GM23248 (cell line): ENCODE data around the gene GABRB3. TPM values are rescaled to one million over a fixed set of nuclear protein-coding genes. Genes with fewer than 3 reads are reported as not detected.

Experiments used
- DNase-seq: peaks from one replicate; pipeline ENCODE4 v3.0.0-alpha.2; 2015
- H2AFZ ChIP-seq: fragments of 200-600 bp; sonication (generic); 2 replicates; pipeline ENCODE4 v1.6.1; 2016; ENCODE audit warnings: antibody characterized with exemption
- H3F3A ChIP-seq: fragments of 200-600 bp; sonication (generic); 2 replicates; pipeline ENCODE4 v1.6.1; 2016; ENCODE audit warnings: mild to moderate bottlenecking, antibody characterized with exemption, mixed run types; ENCODE audit not compliant: insufficient read depth
- H3K27ac ChIP-seq: fragments of 200-600 bp; sonication (generic); 2 replicates; pipeline ENCODE4 v1.5.1; 2016; ENCODE audit warnings: mild to moderate bottlenecking
- H3K27me3 ChIP-seq: fragments of 200-600 bp; sonication (generic); replicated peaks from 2 replicates; pipeline ENCODE4 v1.6.1; 2016; ENCODE audit warnings: mild to moderate bottlenecking; ENCODE audit not compliant: insufficient read depth
- H3K36me3 ChIP-seq: fragments of 200-600 bp; sonication (generic); 2 replicates; pipeline ENCODE4 v1.6.1; 2016; ENCODE audit warnings: low read depth, mild to moderate bottlenecking
- H3K4me1 ChIP-seq: fragments of 200-600 bp; sonication (generic); 2 replicates; pipeline ENCODE4 v1.6.1; 2016; ENCODE audit warnings: mild to moderate bottlenecking; ENCODE audit not compliant: insufficient read depth
- H3K4me2 ChIP-seq: fragments of 200-600 bp; sonication (generic); one replicate; pipeline ENCODE4 v1.6.1; 2016; ENCODE audit warnings: mild to moderate bottlenecking; ENCODE audit not compliant: unreplicated experiment
- H3K4me3 ChIP-seq: fragments of 200-600 bp; sonication (generic); 2 replicates; pipeline ENCODE4 v1.5.1; 2016; ENCODE audit warnings: mild to moderate bottlenecking
- H3K79me2 ChIP-seq: fragments of 200-600 bp; sonication (generic); 2 replicates; pipeline ENCODE4 v1.6.1; 2016; ENCODE audit warnings: mild to moderate bottlenecking; ENCODE audit not compliant: insufficient read depth
- H3K9ac ChIP-seq: fragments of 200-600 bp; sonication (generic); 2 replicates; pipeline ENCODE4 v1.6.1; 2016; ENCODE audit warnings: mild to moderate bottlenecking
- H3K9me2 ChIP-seq: fragments of 200-600 bp; sonication (generic); 2 replicates; pipeline ENCODE4 v1.6.1; 2016; ENCODE audit warnings: mixed run types, mild to moderate bottlenecking, moderate library complexity; ENCODE audit not compliant: insufficient read depth
- H3K9me3 ChIP-seq: fragments of 200-600 bp; sonication (generic); one replicate; pipeline ENCODE4 v1.6.1; 2017; ENCODE audit warnings: low read depth
- H4K20me1 ChIP-seq: fragments of 200-600 bp; sonication (generic); 2 replicates; pipeline ENCODE4 v1.6.0; 2016; ENCODE audit not compliant: insufficient read depth
- EZH2 ChIP-seq: fragments of 200-600 bp; sonication (generic); IDR thresholded peaks from 2 replicates; pipeline ENCODE4 v1.6.1; 2018; ENCODE audit warnings: antibody characterized with exemption, mild to moderate bottlenecking; ENCODE audit not compliant: insufficient read depth, poor library complexity, severe bottlenecking
- EZH2phosphoT487 ChIP-seq: fragments of 200-600 bp; sonication (generic); IDR thresholded peaks from 2 replicates; pipeline ENCODE4 v1.6.1; 2018; ENCODE audit warnings: antibody characterized with exemption, moderate library complexity, mild to moderate bottlenecking, low read depth; ENCODE audit not compliant: insufficient read depth
- WGBS, 2 experiments: methylation state at CpG; one replicate each; pipeline ENCODE4 v1.1.6; 2015 to 2017; ENCODE audit warnings: low lambda C conversion rate in 2 of 2, low coverage in 1 of 2; ENCODE audit errors: missing lambda C conversion rate in 2 of 2; 5-methylcytosine and 5-hydroxymethylcytosine counted together
- in situ Hi-C: fragments of 300-500 bp; cut with MboI; formaldehyde crosslinking; loops from 2 replicates; pipeline ENCODE4 v1.15.0; 2020
- polyA plus RNA-seq: library from polyadenylated mRNA; unstranded; fragments of >200 nt; fragmentation: Nextera tagmentation; extraction: Ambion mirVana; gene quantifications from 2 replicates; pipeline ENCODE4 v1.2.1, GENCODE V29; 2016
- total RNA-seq: library from RNA; depleted of rRNA; stranded (reverse); fragments of >200 nt; shearing (Covaris generic); gene quantifications from 2 replicates; pipeline ENCODE4 v1.2.3, GENCODE V29; 2014

The GABRB3 gene
- total and polyA plus RNA-seq, 2 experiments from 2014 or later: 0.15 TPM; not detected in 1

DNA sequence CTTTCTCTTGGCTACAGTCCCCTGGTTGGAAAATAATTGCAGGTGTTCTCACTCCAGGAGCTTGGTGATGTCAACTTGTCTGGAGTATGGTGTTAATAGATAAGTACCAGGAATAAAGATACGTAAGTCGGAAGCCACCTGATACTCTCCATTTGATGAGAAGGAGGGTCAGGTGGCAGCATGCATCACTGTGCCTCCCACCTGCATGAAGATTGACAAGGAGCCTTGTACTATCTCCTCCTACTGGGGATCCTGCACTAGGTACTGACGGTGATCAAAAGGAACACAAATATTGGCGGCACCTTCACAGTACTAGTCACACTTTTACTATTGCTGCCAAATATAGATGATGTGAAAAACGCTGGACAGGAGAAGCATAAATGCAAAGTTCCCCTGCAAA is 32.6 kb upstream of the GABRB3 start:
- Histone ChIP-seq H3F3A (no peaks in the 10 kb centered on the region), H3K4me2 (no peak overlapping the region), H3K27ac (no peak overlapping the region), H2AFZ (no peak overlapping the region), H3K9ac (no peak overlapping the region), H3K27me3 (no peaks in the 10 kb centered on the region), H3K4me3 (no peak overlapping the region), H4K20me1 (no peaks in the 10 kb centered on the region), H3K9me3 (no peaks in the 10 kb centered on the region), H3K4me1 (no peaks in the 10 kb centered on the region), H3K36me3 (no peaks in the 10 kb centered on the region), H3K79me2 (no peaks in the 10 kb centered on the region), H3K9me2 (no peaks in the 10 kb centered on the region)
- TF ChIP-seq EZH2 (no peak), EZH2phosphoT487 (no peak)
- DNase-seq: no peak
- in situ Hi-C loops: no loop called here
- WGBS, 2 experiments: 24 to 27% methylated on average over 5 of the region's 5 CpGs

DNA sequence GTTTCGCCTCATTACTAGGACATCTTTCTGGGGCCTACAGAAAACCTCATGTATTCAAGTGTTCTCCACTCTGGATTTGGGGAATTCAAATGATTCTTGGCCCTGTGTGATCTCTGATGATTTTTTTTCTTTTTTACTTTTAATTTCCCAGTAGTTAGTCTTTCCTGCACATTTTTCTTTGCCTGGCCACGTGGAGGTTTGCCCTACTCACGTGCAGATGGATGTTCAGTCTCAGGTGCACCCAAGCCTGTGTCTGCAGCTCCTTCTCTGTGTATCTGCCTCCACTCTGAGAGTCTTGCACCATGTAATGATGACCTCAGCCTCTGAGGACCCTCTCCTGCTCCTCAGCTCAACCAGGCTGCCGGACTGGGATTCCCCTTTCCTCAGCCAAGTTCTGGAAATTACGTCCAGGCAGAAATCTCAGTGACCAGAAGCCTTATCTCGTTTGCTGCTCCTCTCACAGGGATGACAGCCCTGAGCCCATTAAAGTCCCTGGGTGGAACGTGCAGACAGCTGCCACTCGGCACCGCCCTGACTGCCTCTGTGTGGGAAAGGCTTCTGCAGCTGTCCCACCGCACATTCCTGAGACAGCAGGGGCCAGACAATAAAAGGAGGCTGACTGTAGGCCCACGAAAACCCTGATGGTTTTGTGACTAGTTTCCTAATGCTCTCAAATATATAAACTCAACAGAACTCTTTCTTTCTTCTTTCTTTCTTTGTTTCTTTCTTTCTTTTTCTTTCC is 31.4 kb upstream of the GABRB3 start:
- Histone ChIP-seq H4K20me1 (no peaks in the 10 kb centered on the region), H3K36me3 (no peaks in the 10 kb centered on the region), H3K9ac (no peak overlapping the region), H3K4me3 (no peak overlapping the region), H3K9me3 (no peaks in the 10 kb centered on the region), H3K27ac (no peak overlapping the region), H3K79me2 (no peaks in the 10 kb centered on the region), H3K4me2 (no peak overlapping the region), H3K9me2 (no peaks in the 10 kb centered on the region), H2AFZ (no peak overlapping the region), H3K4me1 (no peaks in the 10 kb centered on the region), H3F3A (no peaks in the 10 kb centered on the region), H3K27me3 (no peaks in the 10 kb centered on the region)
- DNase-seq: no peak
- 3% methylated on average over 11 of the region's 11 CpGs for WGBS, 2 experiments
- no peak for TF ChIP-seq EZH2phosphoT487
- no peak for TF ChIP-seq EZH2
- in situ Hi-C loops: no loop called here

DNA sequence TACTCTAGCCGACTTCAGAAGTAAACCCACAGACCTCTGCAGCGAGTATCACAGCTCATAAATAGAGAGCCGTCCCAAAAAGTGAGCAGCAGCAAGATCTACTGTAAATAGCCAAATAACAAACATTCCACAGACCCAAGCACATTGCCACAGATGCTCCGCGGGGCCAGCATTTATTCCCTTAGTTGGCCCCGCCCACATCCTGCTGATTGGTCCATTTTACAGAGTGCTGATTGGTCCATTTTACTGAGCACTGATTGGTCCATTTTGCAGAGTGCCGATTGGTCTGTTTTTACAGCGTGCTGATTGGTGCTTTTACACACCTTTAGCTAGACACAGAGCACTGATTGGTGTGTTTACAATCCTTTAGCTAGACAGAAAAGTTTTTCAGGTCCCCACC is 17.3 kb upstream of the GABRB3 start:
- no peak overlapping the region for H3K4me3 ChIP-seq
- H3K27ac ChIP-seq: no peak overlapping the region
- no peaks in the 10 kb centered on the region for H3K9me2 ChIP-seq
- H3K9me3 ChIP-seq: no peaks in the 10 kb centered on the region
- TF ChIP-seq EZH2phosphoT487 (no peak), EZH2 (no peak)
- in situ Hi-C loops: no loop called here
- no peaks in the 10 kb centered on the region for H3F3A ChIP-seq
- H3K27me3 ChIP-seq: no peaks in the 10 kb centered on the region
- H3K4me1 ChIP-seq: no peaks in the 10 kb centered on the region
- no peak overlapping the region for H2AFZ ChIP-seq
- no peaks in the 10 kb centered on the region for H3K36me3 ChIP-seq
- H3K9ac ChIP-seq: no peak overlapping the region
- no peak overlapping the region for H3K4me2 ChIP-seq
- H4K20me1 ChIP-seq: no peaks in the 10 kb centered on the region
- 69 to 72% methylated on average over 8 of the region's 8 CpGs for WGBS, 2 experiments
- DNase-seq: no peak
- H3K79me2 ChIP-seq: no peaks in the 10 kb centered on the region

DNA sequence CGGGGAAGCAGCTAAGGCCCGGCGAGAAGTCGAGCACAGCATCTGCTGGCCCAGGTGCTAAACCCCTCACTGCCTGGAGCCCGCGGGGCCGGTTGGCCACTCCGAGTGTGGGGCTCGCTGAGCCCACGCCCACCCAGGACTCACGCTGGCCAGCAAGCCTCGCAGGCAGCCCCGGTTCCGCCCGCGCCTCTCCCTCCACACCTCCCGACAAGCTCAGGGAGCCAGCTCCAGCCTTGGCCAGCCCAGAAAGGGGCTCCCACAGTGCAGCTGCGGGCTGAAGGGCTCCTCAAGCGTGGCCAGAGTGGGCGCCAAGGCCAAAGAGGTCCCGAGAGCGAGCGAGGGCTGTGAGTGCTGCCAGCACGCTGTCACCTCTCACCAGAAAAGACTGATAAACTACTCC is 8.9 kb upstream of the GABRB3 start:
- Histone ChIP-seq H3K4me1 (no peaks in the 10 kb centered on the region), H3F3A (no peaks in the 10 kb centered on the region), H3K9me3 (no peaks in the 10 kb centered on the region), H4K20me1 (no peaks in the 10 kb centered on the region), H3K9ac (no peak overlapping the region), H3K27me3 (no peaks in the 10 kb centered on the region), H3K36me3 (no peaks in the 10 kb centered on the region), H3K4me3 (no peak overlapping the region), H3K4me2 (no peak overlapping the region), H2AFZ (no peak overlapping the region), H3K27ac (no peak overlapping the region), H3K9me2 (no peaks in the 10 kb centered on the region), H3K79me2 (no peaks in the 10 kb centered on the region)
- WGBS, 2 experiments: 47 to 48% methylated on average over 20 to 24 of the region's 24 CpGs
- TF ChIP-seq EZH2: no peak
- TF ChIP-seq EZH2phosphoT487: no peak
- in situ Hi-C loops: no loop called here
- DNase-seq: no peak

DNA sequence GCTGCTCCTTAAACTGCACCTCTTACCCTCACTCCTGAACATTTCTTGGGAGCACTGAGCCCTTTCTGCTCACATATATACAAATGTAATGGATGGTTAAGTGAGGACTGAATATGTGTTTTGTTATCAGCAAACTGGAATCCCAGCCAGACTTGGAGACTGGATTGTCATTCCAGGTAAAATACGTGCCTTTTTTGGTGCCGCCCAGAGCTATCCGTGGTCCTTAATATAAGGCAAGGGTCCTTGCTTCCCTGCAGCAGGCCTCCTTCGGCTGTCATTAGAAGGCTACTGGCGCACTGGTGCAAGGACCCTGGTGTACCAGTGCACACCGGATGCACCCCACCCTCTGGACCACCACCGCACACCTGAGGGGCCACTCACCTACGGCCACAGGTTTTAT is 1.1 kb upstream of the GABRB3 start:
- H3K4me1 ChIP-seq: no peaks in the 10 kb centered on the region
- no peak overlapping the region for H3K27ac ChIP-seq
- no peak overlapping the region for H3K4me2 ChIP-seq
- no peak for TF ChIP-seq EZH2phosphoT487
- no peak for TF ChIP-seq EZH2
- H3K9me3 ChIP-seq: no peaks in the 10 kb centered on the region
- H3K9me2 ChIP-seq: no peaks in the 10 kb centered on the region
- in situ Hi-C loops: no loop called here
- H3K36me3 ChIP-seq: no peaks in the 10 kb centered on the region
- H3K79me2 ChIP-seq: no peaks in the 10 kb centered on the region
- 0 to 2% methylated on average over 8 of the region's 8 CpGs for WGBS, 2 experiments
- H3F3A ChIP-seq: no peaks in the 10 kb centered on the region
- H3K9ac ChIP-seq: no peak overlapping the region
- H3K4me3 ChIP-seq: no peak overlapping the region
- H3K27me3 ChIP-seq: peaks cover 24% of the 10 kb centered on the region
- H4K20me1 ChIP-seq: no peaks in the 10 kb centered on the region
- no peak for DNase-seq
- H2AFZ ChIP-seq: no peak overlapping the region
